Loucy (cell line): ENCODE data around the gene ACMSD.

ENCODE experiments used
- H2AFZ ChIP-seq: fragments of 200-600 bp; sonication (generic); 2 replicates; pipeline ENCODE4 v1.6.0; 2016; ENCODE audit warnings: antibody characterized with exemption, mild to moderate bottlenecking, low read length, moderate library complexity
- H3F3A ChIP-seq: fragments of 200-600 bp; 2 replicates; pipeline ENCODE4 v1.6.0; 2016; ENCODE audit warnings: antibody characterized with exemption, low read depth, mild to moderate bottlenecking
- H3K27me3 ChIP-seq: fragments of 200-600 bp; sonication (generic); 2 replicates; pipeline ENCODE4 v1.6.1; 2014; ENCODE audit warnings: low read length, mild to moderate bottlenecking; ENCODE audit not compliant: insufficient read depth, poor library complexity, severe bottlenecking
- H3K36me3 ChIP-seq: fragments of 200-600 bp; sonication (generic); 2 replicates; pipeline ENCODE4 v1.6.1; 2016; ENCODE audit warnings: low read length; ENCODE audit not compliant: insufficient read depth
- H3K4me1 ChIP-seq: fragments of 200-600 bp; sonication (generic); 2 replicates; pipeline ENCODE4 v1.5.1; 2014; ENCODE audit warnings: low read length, mild to moderate bottlenecking; ENCODE audit not compliant: insufficient read depth, poor library complexity, severe bottlenecking
- H3K4me2 ChIP-seq: fragments of 200-600 bp; sonication (generic); 2 replicates; pipeline ENCODE4 v1.6.0; 2014; ENCODE audit warnings: antibody characterized with exemption, low read length, low read depth, mild to moderate bottlenecking; ENCODE audit not compliant: poor library complexity, severe bottlenecking
- H3K4me3 ChIP-seq: fragments of 200-600 bp; sonication (generic); 2 replicates; pipeline ENCODE4 v1.5.1; 2014; ENCODE audit warnings: low read length, mild to moderate bottlenecking, mixed read lengths; ENCODE audit not compliant: poor library complexity, severe bottlenecking
- H3K79me2 ChIP-seq: fragments of 200-600 bp; sonication (generic); 2 replicates; pipeline ENCODE4 v1.6.1; 2014; ENCODE audit warnings: low read length; ENCODE audit not compliant: insufficient read depth
- H3K9ac ChIP-seq: fragments of 200-600 bp; sonication (generic); 2 replicates; pipeline ENCODE4 v1.6.0; 2014; ENCODE audit warnings: mild to moderate bottlenecking, low read depth, low read length, moderate library complexity; ENCODE audit not compliant: poor library complexity, severe bottlenecking
- H3K9me2 ChIP-seq: fragments of 200-600 bp; sonication (generic); replicated peaks from 2 replicates; pipeline ENCODE4 v1.6.1; 2016; ENCODE audit warnings: low read depth, low read length, mixed read lengths
- H3K9me3 ChIP-seq: fragments of 200-600 bp; sonication (generic); 2 replicates; pipeline ENCODE4 v1.6.1; 2014; ENCODE audit warnings: mild to moderate bottlenecking, antibody characterized with exemption, low read length, low read depth; ENCODE audit not compliant: insufficient read depth
- H4K20me1 ChIP-seq: fragments of 200-600 bp; sonication (generic); 2 replicates; pipeline ENCODE4 v1.6.0; 2014; ENCODE audit warnings: antibody characterized with exemption, low read length, mild to moderate bottlenecking; ENCODE audit not compliant: insufficient read depth, poor library complexity, severe bottlenecking
- CTCF ChIP-seq: fragments of 200-600 bp; sonication (generic); conservative IDR thresholded peaks from 2 replicates; pipeline ENCODE4 v1.5.1; 2014; ENCODE audit warnings: mild to moderate bottlenecking, antibody characterized with exemption, low read length
- EZH2phosphoT487 ChIP-seq: fragments of 200-600 bp; IDR thresholded peaks from 2 replicates; pipeline ENCODE4 v1.6.1; 2018; ENCODE audit warnings: antibody characterized with exemption, mild to moderate bottlenecking, moderate library complexity, borderline replicate concordance

ACMSD gene

GRCh38 chr2:134863446-134863845 lies 25.0 kb downstream of the ACMSD start:
- no peaks in the 10 kb centered on the region for H3K27me3 ChIP-seq
- H3K4me2 ChIP-seq = no peak overlapping the region
- no peaks in the 10 kb centered on the region for H3K9me3 ChIP-seq
- H3K4me3 ChIP-seq = no peak overlapping the region
- no peaks in the 10 kb centered on the region for H4K20me1 ChIP-seq
- H2AFZ ChIP-seq = no peak overlapping the region
- H3K9me2 ChIP-seq = no peaks in the 10 kb centered on the region
- no peak overlapping the region for H3K9ac ChIP-seq
- no peaks in the 10 kb centered on the region for H3F3A ChIP-seq
- no peaks in the 10 kb centered on the region for H3K79me2 ChIP-seq
- TF ChIP-seq EZH2phosphoT487 (no peak), CTCF (no peak)
- H3K36me3 ChIP-seq = no peaks in the 10 kb centered on the region
- peaks cover 3% of the 10 kb centered on the region for H3K4me1 ChIP-seq

GRCh38 chr2:134865067-134865787 lies 26.8 kb downstream of the ACMSD start:
- Histone ChIP-seq H4K20me1 (no peaks in the 10 kb centered on the region), H3K9me2 (no peaks in the 10 kb centered on the region), H3K9ac (no peak overlapping the region), H3K4me1 (peaks cover 3% of the 10 kb centered on the region), H2AFZ (no peak overlapping the region), H3K9me3 (no peaks in the 10 kb centered on the region), H3K27me3 (no peaks in the 10 kb centered on the region), H3K36me3 (no peaks in the 10 kb centered on the region), H3K4me2 (no peak overlapping the region), H3F3A (no peaks in the 10 kb centered on the region), H3K79me2 (no peaks in the 10 kb centered on the region), H3K4me3 (no peak overlapping the region)
- TF ChIP-seq CTCF = no peak
- no peak for TF ChIP-seq EZH2phosphoT487

GRCh38 chr2:134866498-134867099 lies 28.2 kb downstream of the ACMSD start:
- TF ChIP-seq EZH2phosphoT487 (no peak), CTCF (no peak)
- Histone ChIP-seq H3K4me3 (no peak overlapping the region), H3K27me3 (no peaks in the 10 kb centered on the region), H3F3A (no peaks in the 10 kb centered on the region), H4K20me1 (no peaks in the 10 kb centered on the region), H3K4me1 (peaks cover 3% of the 10 kb centered on the region), H2AFZ (no peak overlapping the region), H3K79me2 (no peaks in the 10 kb centered on the region), H3K9me3 (no peaks in the 10 kb centered on the region), H3K9me2 (no peaks in the 10 kb centered on the region), H3K9ac (no peak overlapping the region), H3K4me2 (no peak overlapping the region), H3K36me3 (no peaks in the 10 kb centered on the region)
